Urinary bladder (tissue), 4 donors: ENCODE results near the gene GALNT14. TPM values are rescaled to one million over a fixed set of nuclear protein-coding genes. Genes with fewer than 3 reads are reported as not detected.

Source experiments
- DNase-seq: peaks from one replicate; pipeline ENCODE4 v3.0.0-alpha.2; 2015; ENCODE audit errors: extremely low spot score
- H3K27ac ChIP-seq: one replicate; pipeline ENCODE4 v1.5.1; 2013; ENCODE audit warnings: low read depth, mild to moderate bottlenecking, moderate library complexity
- H3K36me3 ChIP-seq: one replicate; pipeline ENCODE4 v1.6.1; 2013; ENCODE audit warnings: mild to moderate bottlenecking, moderate library complexity; ENCODE audit not compliant: insufficient read depth
- H3K4me1 ChIP-seq: one replicate; pipeline ENCODE4 v1.6.1; 2013; ENCODE audit warnings: mild to moderate bottlenecking, moderate library complexity; ENCODE audit not compliant: insufficient read depth
- H3K4me3 ChIP-seq: one replicate; pipeline ENCODE4 v1.5.1; 2013; ENCODE audit warnings: low read depth, low read length
- WGBS: extraction: QIAGEN DNeasy Blood & Tissue Kit; methylation state at CpG from one replicate; pipeline ENCODE4 v1.1.7; 2013; 5-methylcytosine and 5-hydroxymethylcytosine counted together
- polyA plus RNA-seq: library from polyadenylated mRNA; stranded (reverse); fragments of 200-250 nt; gene quantifications from one replicate; pipeline ENCODE4 v1.2.3, GENCODE V29; 2013
- total RNA-seq: library from RNA; depleted of rRNA; stranded (reverse); fragments of >200 nt; gene quantifications from one replicate; pipeline ENCODE4 v1.2.3, GENCODE V29; 2014
- donor health status: healthy with polysubstance abuse.
- donor health status: healthy.

The GALNT14 gene
- total and polyA plus RNA-seq, 2 donors = 1.1 to 2.9 TPM

DNA sequence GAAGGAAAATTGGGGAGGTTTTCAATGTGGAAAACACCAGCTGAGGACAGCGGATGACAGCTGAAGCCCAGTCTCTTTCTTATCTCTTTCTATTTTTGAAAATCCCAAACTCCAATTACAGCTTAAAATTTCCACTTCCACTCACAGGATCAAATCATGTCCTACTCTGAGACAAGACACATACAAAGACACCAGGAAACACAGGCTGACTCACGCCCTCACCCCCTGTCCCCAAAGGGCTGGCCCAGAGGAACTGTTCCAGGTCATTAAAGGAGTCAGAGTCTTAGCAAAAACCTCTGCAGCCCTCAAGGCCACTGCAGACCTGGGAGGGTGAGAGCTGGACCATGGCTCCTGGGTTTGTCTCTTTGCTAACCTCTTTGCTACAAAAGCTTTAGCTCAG lies 187.9 kb downstream of the GALNT14 start:
- DNase-seq = no peak
- Histone ChIP-seq H3K36me3 (no peaks in the 10 kb centered on the region), H3K4me3 (no peak overlapping the region), H3K27ac (no peak overlapping the region), H3K4me1 (no peaks in the 10 kb centered on the region)
- 51% methylated on average over 2 of the region's 2 CpGs for WGBS

DNA sequence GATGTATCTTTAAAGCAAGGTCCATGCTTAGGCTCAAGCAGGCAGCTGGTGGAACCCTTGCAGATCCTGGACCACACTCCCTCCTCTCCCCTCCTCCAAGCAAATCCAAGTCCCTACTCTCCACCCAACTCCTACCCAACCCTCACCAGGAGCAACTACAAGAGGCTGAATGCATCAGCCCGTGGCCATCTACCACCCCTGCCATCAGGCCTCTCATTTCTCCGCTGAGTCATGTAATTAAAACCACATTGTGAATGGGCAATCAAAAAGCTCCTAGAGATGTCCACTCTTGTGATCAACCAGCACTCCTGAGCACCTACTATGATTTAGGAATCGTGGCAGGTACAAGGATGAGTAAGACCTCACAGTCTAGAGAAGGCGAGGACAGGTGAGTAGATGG lies 188.8 kb downstream of the GALNT14 start:
- Histone ChIP-seq H3K4me3 (no peak overlapping the region), H3K4me1 (no peaks in the 10 kb centered on the region), H3K27ac (no peak overlapping the region), H3K36me3 (no peaks in the 10 kb centered on the region)
- 81% methylated on average over 4 of the region's 4 CpGs for WGBS
- no peak for DNase-seq

DNA sequence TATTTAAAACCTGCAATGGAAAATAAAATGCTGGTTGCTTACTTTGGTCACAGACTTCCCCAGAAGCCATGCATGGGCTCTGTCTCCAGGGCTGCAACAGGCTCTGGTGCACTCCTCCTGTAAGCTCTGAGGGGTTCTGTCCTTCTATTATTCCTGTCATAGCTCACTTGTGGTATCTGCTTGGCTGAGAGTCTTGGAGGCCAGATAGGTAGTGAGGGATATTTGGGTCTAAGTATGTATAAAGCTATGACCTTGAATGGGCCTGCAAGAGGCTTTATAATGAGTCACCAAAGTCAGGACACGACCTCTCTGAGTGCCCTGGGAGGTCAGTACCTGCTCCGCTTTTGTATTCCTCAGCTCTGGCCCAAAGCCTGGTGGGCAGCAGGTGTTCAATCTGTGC lies 189.4 kb downstream of the GALNT14 start:
- no peak overlapping the region for H3K4me3 ChIP-seq
- 83% methylated on average over 2 of the region's 2 CpGs for WGBS
- DNase-seq = no peak

DNA sequence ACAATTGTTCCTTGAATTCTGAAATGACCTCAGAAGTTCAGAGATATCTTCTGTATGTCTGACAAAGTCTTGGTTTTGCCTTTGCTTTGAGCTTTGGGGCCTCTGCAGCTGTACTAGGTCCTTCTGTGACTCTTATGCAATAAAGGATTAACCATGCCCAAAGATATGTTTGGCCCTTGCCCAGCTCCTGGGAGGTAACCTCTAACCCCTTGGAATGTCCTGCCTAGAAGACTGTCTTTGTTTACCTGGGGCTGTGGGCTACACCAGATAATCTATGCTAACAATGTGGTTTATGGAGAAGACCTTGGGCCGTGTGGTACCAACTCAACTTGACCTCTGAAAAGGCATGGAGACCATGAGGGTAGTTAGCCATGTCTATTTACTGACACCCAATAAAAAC lies 190.1 kb downstream of the GALNT14 start:
- DNase-seq = no peak
- no peaks in the 10 kb centered on the region for H3K4me1 ChIP-seq
- no peaks in the 10 kb centered on the region for H3K36me3 ChIP-seq
- no peak overlapping the region for H3K4me3 ChIP-seq
- 59% methylated on average over 1 of the region's 1 CpG for WGBS
- H3K27ac ChIP-seq = no peak overlapping the region

More for the DNA sequence above, 189.4 kb downstream of the GALNT14 start:
- Histone ChIP-seq H3K27ac (no peak overlapping the region), H3K4me1 (no peaks in the 10 kb centered on the region), H3K36me3 (no peaks in the 10 kb centered on the region)

DNA sequence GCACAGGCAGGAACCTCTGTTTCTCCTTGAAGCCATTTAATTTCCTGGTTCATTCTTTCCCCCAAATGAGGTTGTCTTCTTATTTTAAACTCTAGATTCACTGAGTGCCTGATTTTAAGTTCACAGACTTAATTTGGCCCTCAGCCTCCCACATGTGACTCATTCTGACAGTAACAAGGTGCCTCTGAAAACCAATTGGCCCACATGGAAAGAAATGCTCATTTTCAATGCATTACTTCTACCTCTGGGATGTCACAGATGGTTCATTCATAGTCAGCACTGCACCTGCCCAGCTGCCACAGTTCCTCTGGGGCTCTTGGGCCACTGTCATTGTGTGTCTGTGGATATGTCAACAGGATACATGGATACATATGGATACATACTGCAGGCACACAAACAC lies 190.6 kb downstream of the GALNT14 start:
- no peaks in the 10 kb centered on the region for H3K4me1 ChIP-seq
- H3K36me3 ChIP-seq = no peaks in the 10 kb centered on the region
- H3K27ac ChIP-seq = no peak overlapping the region
- no peak for DNase-seq
- H3K4me3 ChIP-seq = no peak overlapping the region

DNA sequence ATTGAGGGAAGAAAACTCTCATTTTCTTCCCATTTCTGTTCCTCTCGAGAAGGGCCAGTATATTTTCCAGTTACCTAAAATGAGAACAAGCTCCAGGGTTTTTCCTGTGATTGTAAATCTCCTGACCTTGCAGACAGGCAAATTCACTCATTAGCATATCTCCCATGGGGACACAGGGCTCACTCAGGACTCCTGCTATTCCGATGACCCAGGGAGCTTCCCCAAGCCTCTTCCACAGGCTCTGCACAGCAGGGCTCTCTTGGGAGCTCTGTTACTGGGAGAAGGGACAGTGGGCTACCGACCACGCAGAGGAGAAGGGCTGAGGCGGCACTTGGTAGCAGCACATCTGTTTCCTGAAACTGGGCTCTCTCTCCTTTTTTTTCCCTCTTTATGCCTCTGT lies 195.8 kb downstream of the GALNT14 start:
- Histone ChIP-seq H3K4me1 (no peaks in the 10 kb centered on the region), H3K4me3 (no peak overlapping the region), H3K36me3 (no peaks in the 10 kb centered on the region), H3K27ac (no peak overlapping the region)
- no peak for DNase-seq
- WGBS = 49% methylated on average over 5 of the region's 5 CpGs

DNA sequence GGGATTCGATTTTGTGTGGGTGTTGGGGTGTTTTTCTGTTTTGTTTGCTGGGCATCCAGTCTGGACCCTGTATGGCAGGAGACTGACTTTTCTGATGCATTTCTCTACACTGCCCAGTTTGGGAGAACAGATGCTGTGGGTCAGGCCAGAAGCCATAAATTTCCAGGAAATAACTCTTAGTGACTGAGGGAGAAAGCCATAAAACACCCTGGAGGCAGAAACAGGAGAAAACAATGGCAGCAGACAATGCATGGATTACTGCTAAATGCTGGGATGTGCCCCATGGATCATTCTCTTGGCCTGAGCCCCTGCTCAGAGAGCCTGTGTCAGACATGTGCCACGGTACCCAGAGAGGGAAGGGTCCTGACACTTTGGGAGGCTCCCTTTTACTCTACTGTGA lies 197.4 kb downstream of the GALNT14 start:
- H3K27ac ChIP-seq = no peak overlapping the region
- 63% methylated on average over 2 of the region's 2 CpGs for WGBS
- H3K4me3 ChIP-seq = no peak overlapping the region
- H3K36me3 ChIP-seq = no peaks in the 10 kb centered on the region
- DNase-seq = no peak
- H3K4me1 ChIP-seq = no peaks in the 10 kb centered on the region

DNA sequence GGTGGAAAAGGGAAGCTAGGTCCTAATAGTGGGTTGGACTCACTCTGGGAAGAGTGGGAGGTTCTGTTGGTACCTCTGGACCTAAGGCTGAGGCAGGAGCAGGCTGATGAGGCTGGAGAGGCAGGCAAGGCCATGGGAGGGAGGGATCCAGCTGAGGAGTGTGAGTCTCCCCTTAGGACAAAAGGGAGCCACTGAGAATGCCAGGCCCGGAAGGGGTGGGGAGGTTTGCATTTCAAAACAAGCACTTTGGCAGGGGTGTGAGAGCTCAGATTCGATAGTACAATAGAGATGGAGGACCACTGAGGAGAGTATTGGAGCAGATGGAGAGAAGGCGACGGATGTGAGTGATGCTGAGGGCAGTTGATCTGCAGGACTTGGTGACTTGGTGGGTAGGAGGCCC lies 198.9 kb downstream of the GALNT14 start:
- Histone ChIP-seq H3K27ac (no peak overlapping the region), H3K36me3 (no peaks in the 10 kb centered on the region), H3K4me3 (no peak overlapping the region), H3K4me1 (no peaks in the 10 kb centered on the region)
- DNase-seq = no peak
- WGBS = 74% methylated on average over 4 of the region's 4 CpGs

DNA sequence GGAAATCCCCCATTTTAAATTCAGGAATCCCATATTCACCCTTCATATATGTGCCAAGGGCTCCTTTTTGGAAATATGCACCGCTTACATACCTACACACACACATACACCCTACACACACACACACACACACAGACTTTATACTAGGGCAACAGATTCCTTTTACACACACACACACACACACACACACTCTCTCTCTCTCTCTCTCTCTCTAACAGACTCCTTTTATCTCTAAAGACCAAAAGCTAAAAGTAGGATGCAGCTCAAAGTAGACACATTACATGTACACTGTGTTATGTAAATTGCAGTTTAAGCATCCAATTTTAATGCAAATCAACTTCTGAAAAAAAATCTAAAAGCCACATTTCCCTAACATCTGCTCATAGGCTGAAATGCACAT lies 200.0 kb downstream of the GALNT14 start:
- H3K4me1 ChIP-seq = no peaks in the 10 kb centered on the region
- DNase-seq = no peak
- WGBS = 88% methylated on average over 1 of the region's 1 CpG
- H3K36me3 ChIP-seq = no peaks in the 10 kb centered on the region
- H3K4me3 ChIP-seq = no peak overlapping the region
- H3K27ac ChIP-seq = no peak overlapping the region

DNA sequence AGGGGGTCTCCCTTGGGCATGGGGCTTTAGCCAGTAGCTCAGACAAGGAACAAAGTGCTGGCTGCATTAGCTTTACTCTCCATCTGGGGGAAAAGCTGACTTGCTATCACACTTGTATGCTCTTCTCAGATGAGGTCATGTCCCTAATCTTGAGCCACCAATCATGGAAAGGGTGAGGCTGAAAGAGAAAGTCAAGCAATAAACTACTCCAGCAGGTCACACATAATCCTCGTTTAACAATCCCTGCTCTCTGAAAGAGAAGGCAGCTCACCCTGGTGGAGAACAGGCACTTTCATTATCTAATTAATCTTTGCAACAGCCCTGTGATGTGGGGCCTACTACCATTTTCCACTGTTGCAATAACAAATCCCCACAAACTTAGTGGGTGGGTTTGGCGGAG lies 201.3 kb downstream of the GALNT14 start:
- no peak overlapping the region for H3K27ac ChIP-seq
- no peak overlapping the region for H3K4me3 ChIP-seq
- H3K4me1 ChIP-seq = no peaks in the 10 kb centered on the region
- DNase-seq = no peak
- WGBS = 64% methylated on average over 2 of the region's 2 CpGs
- H3K36me3 ChIP-seq = no peaks in the 10 kb centered on the region

DNA sequence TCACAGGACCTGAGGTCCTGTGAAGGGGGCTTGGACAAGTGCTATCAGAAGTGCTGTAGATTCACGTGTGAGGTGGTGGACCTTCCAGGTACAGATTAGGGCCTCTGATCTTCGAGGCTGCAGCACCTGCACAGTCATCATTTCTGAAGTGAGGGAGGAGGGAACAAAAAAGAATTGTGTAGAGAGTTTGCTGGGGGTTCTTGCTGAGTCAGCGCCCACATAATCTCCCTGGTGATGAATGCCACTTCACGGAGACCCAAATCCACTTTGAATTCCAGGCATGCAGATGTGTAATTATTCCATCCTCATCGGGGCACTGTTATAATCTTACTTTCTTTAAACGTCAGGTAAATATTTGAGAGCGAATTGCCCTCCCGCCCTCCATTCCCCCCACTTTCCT lies 202.4 kb downstream of the GALNT14 start:
- WGBS = 77% methylated on average over 8 of the region's 8 CpGs

DNA sequence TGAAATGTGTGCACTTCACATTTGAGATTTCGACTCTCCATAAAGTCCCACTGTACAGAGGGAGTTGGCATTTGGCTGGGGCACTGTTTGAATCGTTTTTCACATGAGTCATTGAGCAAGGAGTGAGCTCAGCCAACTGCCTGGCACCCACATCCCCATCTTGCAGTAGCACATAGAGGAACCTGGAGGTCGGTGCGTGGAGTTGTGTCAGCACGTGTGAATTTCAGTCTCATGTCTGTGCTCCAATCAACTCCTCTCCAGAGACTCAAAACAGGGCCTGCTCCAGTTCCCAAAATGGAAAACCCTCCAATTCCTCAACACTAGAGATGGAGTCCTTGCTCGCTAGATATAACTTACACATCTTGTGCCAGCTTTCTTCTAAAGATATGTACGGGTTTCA lies 204.2 kb downstream of the GALNT14 start:
- H3K4me1 ChIP-seq = no peaks in the 10 kb centered on the region
- DNase-seq = no peak
- H3K36me3 ChIP-seq = no peaks in the 10 kb centered on the region
- 82% methylated on average over 7 of the region's 7 CpGs for WGBS
- no peak overlapping the region for H3K27ac ChIP-seq
- H3K4me3 ChIP-seq = no peak overlapping the region

More for the DNA sequence above, 202.4 kb downstream of the GALNT14 start:
- Histone ChIP-seq H3K36me3 (no peaks in the 10 kb centered on the region), H3K4me1 (no peaks in the 10 kb centered on the region), H3K4me3 (no peak overlapping the region), H3K27ac (no peak overlapping the region)
- DNase-seq = no peak

DNA sequence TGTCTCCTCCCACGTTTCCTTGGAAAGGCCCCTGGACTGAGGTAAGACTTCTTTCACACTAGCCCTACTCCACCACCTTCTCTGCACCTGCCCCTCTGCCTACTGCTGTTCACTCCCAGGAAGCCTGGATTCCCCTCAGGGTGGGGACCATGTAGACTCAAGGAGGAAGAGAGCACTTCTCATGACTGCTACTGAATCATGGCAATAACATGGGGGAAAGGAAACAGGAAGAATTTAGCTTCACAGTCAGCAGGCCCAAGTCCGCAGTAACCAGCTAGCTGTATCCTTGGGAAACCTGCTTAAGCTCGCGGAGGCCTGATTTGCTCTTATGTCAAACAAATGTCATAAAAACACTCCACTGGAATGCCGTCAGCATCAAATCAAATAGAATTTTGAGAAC lies 204.7 kb downstream of the GALNT14 start:
- no peak for DNase-seq
- WGBS = 60% methylated on average over 5 of the region's 5 CpGs
- H3K36me3 ChIP-seq = no peaks in the 10 kb centered on the region

DNA sequence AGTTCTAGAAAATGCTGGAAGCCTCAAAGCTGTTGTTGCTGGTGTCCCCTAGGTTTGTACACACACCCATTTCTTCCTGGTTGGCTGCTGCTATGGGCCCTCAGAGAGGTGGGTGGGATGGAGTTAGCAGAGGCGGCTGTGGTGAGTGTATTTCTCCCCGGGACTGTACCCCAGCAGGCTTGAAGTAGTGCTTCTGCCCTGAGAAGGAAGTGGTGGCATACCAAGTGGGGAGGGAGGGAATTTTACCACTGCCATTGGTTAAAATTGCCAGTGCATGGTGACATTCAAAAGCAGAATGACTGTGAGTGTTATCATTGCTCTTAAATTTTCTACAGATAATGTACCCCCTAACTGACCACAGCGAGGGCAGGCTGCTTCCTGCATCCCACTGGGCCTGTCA lies 205.4 kb downstream of the GALNT14 start:
- H3K36me3 ChIP-seq = no peaks in the 10 kb centered on the region

More for the DNA sequence above, 204.7 kb downstream of the GALNT14 start:
- no peak overlapping the region for H3K27ac ChIP-seq
- H3K4me3 ChIP-seq = no peak overlapping the region
- no peaks in the 10 kb centered on the region for H3K4me1 ChIP-seq

DNA sequence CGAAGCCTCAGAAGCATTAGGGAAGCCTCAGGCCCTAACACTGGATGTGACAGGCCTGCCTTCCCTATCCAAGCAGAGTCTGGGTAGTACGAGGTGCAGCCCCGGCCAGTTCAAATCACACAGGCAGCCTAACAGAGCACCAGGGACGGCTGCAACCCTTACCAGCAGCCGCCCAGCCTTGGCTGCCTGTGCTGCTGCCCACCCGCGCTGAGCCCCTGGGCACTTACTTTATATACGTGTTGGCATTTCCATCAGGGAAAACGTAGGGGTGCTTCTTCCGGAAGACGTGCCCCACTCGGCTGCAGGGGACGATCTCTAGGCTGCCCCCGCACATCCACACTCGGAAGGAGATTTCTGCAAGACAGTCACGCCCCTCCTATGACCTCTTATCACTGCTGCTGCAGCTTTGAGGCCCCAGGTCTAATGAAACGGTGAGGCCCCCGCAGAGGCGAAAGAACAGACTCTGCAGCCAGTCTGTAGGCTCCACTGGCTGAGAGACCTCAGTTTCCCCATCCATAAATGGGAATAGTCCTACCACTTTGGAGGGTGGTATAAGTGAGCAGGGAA lies 206.3 kb downstream of the GALNT14 start:
- H3K4me1 ChIP-seq = no peaks in the 10 kb centered on the region
- no peaks in the 10 kb centered on the region for H3K36me3 ChIP-seq
- H3K4me3 ChIP-seq = no peak overlapping the region
- WGBS = 74% methylated on average over 19 of the region's 19 CpGs
- H3K27ac ChIP-seq = no peak overlapping the region
- DNase-seq = no peak

More for the DNA sequence above, 205.4 kb downstream of the GALNT14 start:
- Histone ChIP-seq H3K4me3 (no peak overlapping the region), H3K27ac (no peak overlapping the region), H3K4me1 (no peaks in the 10 kb centered on the region)
- no peak for DNase-seq
- WGBS = 73% methylated on average over 3 of the region's 3 CpGs
